PC-9 (cell line): ENCODE measurements around the gene PHOSPHO2. TPM values are rescaled to one million over a fixed set of nuclear protein-coding genes. Genes with fewer than 3 reads are reported as not detected.

Experiments
- BruUV-seq: library from RNA; stranded (reverse); fragments of 400-500 nt; replicated peaks from 2 replicates; lab custom pipeline; 2021; lab: Mats Ljungman, UMichigan
- CTCF ChIA-PET: fragments of 300-600 bp; sonication (Branson Sonifier 250); formaldehyde crosslinking; loops from one replicate; lab custom pipeline; 2022; ENCODE audit warnings: antibody characterized with exemption; lab: Charles Lee
- POLR2A ChIA-PET: fragments of 300-600 bp; sonication (Branson Sonifier 250); formaldehyde crosslinking; loops from one replicate; lab custom pipeline; 2022; ENCODE audit warnings: antibody characterized with exemption; ENCODE audit not compliant: unreplicated experiment; lab: Charles Lee
- DNase-seq, 2 experiments: peaks; one replicate each; pipeline versions ENCODE4 v3.0.0 to v3.0.0-alpha.2; 2015 to 2022; ENCODE audit warnings: mixed read lengths in 1 of 2
- H2AFZ ChIP-seq: fragments of 200-600 bp; sonication (generic); 2 replicates; pipeline ENCODE4 v1.8.1; 2017; ENCODE audit warnings: antibody characterized with exemption
- H3F3A ChIP-seq: fragments of 200-600 bp; sonication (generic); 2 replicates; pipeline ENCODE4 v1.8.1; 2017; ENCODE audit warnings: antibody characterized with exemption, mild to moderate bottlenecking, low read depth; ENCODE audit not compliant: insufficient read depth
- H3K27ac ChIP-seq: fragments of 200-600 bp; sonication (generic); 2 replicates; pipeline ENCODE4 v1.6.1; 2016; ENCODE audit warnings: mixed run types
- H3K27me3 ChIP-seq: fragments of 200-600 bp; sonication (generic); 2 replicates; pipeline ENCODE4 v1.6.1; 2016; ENCODE audit warnings: low read depth, mixed run types; ENCODE audit not compliant: insufficient read depth
- H3K36me3 ChIP-seq: fragments of 200-600 bp; sonication (generic); 2 replicates; pipeline ENCODE4 v1.6.1; 2016; ENCODE audit warnings: low read depth, mixed run types
- H3K4me1 ChIP-seq: fragments of 200-600 bp; sonication (generic); replicated peaks from 2 replicates; pipeline ENCODE4 v1.6.1; 2016; ENCODE audit warnings: mixed run types; ENCODE audit not compliant: insufficient read depth
- H3K4me2 ChIP-seq: fragments of 200-600 bp; sonication (generic); 2 replicates; pipeline ENCODE4 v1.6.1; 2017; ENCODE audit warnings: mixed run types
- H3K4me3 ChIP-seq: fragments of 200-600 bp; sonication (generic); 2 replicates; pipeline ENCODE4 v1.6.1; 2016; ENCODE audit warnings: mixed run types
- H3K79me2 ChIP-seq: fragments of 200-600 bp; sonication (generic); 2 replicates; pipeline ENCODE4 v1.6.1; 2017; ENCODE audit warnings: low read depth, mixed run types
- H3K9me2 ChIP-seq: fragments of 200-600 bp; sonication (generic); 2 replicates; pipeline ENCODE4 v1.8.1; 2017; ENCODE audit warnings: mild to moderate bottlenecking; ENCODE audit not compliant: insufficient read depth
- H3K9me3 ChIP-seq: fragments of 200-600 bp; sonication (generic); 2 replicates; pipeline ENCODE4 v1.8.1; 2016; ENCODE audit warnings: low read depth; ENCODE audit not compliant: insufficient read depth
- H4K20me1 ChIP-seq: fragments of 200-600 bp; sonication (generic); 2 replicates; pipeline ENCODE4 v1.8.1; 2017; ENCODE audit not compliant: insufficient read depth
- CTCF ChIP-seq: fragments of 200-600 bp; sonication (generic); conservative IDR thresholded peaks from 2 replicates; pipeline ENCODE4 v1.6.1; 2017; ENCODE audit warnings: mixed run types, antibody characterized with exemption, mild to moderate bottlenecking, moderate library complexity
- EZH2 ChIP-seq: fragments of 200-600 bp; sonication (generic); IDR thresholded peaks from 2 replicates; pipeline ENCODE4 v1.8.0; 2017; ENCODE audit warnings: antibody characterized with exemption, low read depth
- intact Hi-C: fragments of 100-400 bp; cut with micrococcal nuclease; formaldehyde crosslinking; loops from one replicate; pipeline ENCODE4 v1.10.0; 2022; ENCODE audit not compliant: unreplicated experiment
- total RNA-seq: library from RNA; stranded (reverse); gene quantifications from 2 replicates; pipeline ENCODE4 v1.2.3, GENCODE V29; 2021

The PHOSPHO2 gene
- total RNA-seq, 1 experiment from 2014 or later: 5.9 TPM

GRCh38 chr2:169672406-169672805, 21.9 kb upstream of the PHOSPHO2 start:
- Histone ChIP-seq H3K36me3 (no peaks in the 10 kb centered on the region), H3K4me2 (no peak overlapping the region), H3K9me2 (no peaks in the 10 kb centered on the region), H3K4me3 (no peak overlapping the region), H4K20me1 (no peaks in the 10 kb centered on the region), H3K27ac (no peak overlapping the region), H3F3A (no peaks in the 10 kb centered on the region), H3K9me3 (no peaks in the 10 kb centered on the region), H3K79me2 (no peaks in the 10 kb centered on the region), H3K4me1 (no peaks in the 10 kb centered on the region), H3K27me3 (no peaks in the 10 kb centered on the region), H2AFZ (no peak overlapping the region)
- TF ChIP-seq EZH2: no peak
- no peak for TF ChIP-seq CTCF
- ChIA-PET CTCF (no interaction called here), POLR2A (no interaction called here)
- no TSS peak for BruUV-seq
- no peak for DNase-seq
- intact Hi-C loops: no loop called here

GRCh38 chr2:169673106-169673505, 21.2 kb upstream of the PHOSPHO2 start:
- Histone ChIP-seq H3K27me3 (no peaks in the 10 kb centered on the region), H4K20me1 (no peaks in the 10 kb centered on the region), H3K9me3 (no peaks in the 10 kb centered on the region), H3K4me2 (no peak overlapping the region), H3K9me2 (no peaks in the 10 kb centered on the region), H3K27ac (no peak overlapping the region), H3K4me1 (no peaks in the 10 kb centered on the region), H3K79me2 (no peaks in the 10 kb centered on the region), H2AFZ (no peak overlapping the region), H3K36me3 (no peaks in the 10 kb centered on the region), H3K4me3 (no peak overlapping the region), H3F3A (no peaks in the 10 kb centered on the region)
- ChIA-PET POLR2A (no interaction called here), CTCF (no interaction called here)
- no peak for DNase-seq
- intact Hi-C loops: no loop called here
- no TSS peak for BruUV-seq
- TF ChIP-seq CTCF (no peak), EZH2 (no peak)

- no peaks in the 10 kb centered on the region for H3K79me2 ChIP-seq
- H2AFZ ChIP-seq: no peak overlapping the region
- no peaks in the 10 kb centered on the region for H4K20me1 ChIP-seq
- no peak overlapping the region for H3K4me3 ChIP-seq
- H3K9me3 ChIP-seq: no peaks in the 10 kb centered on the region
- H3K4me1 ChIP-seq: no peaks in the 10 kb centered on the region
- H3K27ac ChIP-seq: no peak overlapping the region
- no TSS peak for BruUV-seq
- no peak overlapping the region for H3K4me2 ChIP-seq
- intact Hi-C loops: no loop called here
- no peaks in the 10 kb centered on the region for H3K27me3 ChIP-seq
- ChIA-PET POLR2A (no interaction called here), CTCF (no interaction called here)
- no peaks in the 10 kb centered on the region for H3F3A ChIP-seq
- no peaks in the 10 kb centered on the region for H3K36me3 ChIP-seq
- DNase-seq: no peak
- H3K9me2 ChIP-seq: no peaks in the 10 kb centered on the region
- TF ChIP-seq EZH2 (no peak), CTCF (no peak)
Observed at GRCh38 chr2:169673921-169674320, 20.3 kb upstream of the PHOSPHO2 start.
